Purkinje cell (primary cell): ENCODE measurements around the gene PKIB. TPM values are rescaled to one million over a fixed set of nuclear protein-coding genes. Genes with fewer than 3 reads are reported as not detected.

Source experiments
- polyA plus RNA-seq: library from polyadenylated mRNA; unstranded; fragments of >200 nt; fragmentation: Nextera tagmentation; gene quantifications from 2 replicates; pipeline ENCODE4 v1.2.1, GENCODE V29; 2014

The PKIB gene, protein sequence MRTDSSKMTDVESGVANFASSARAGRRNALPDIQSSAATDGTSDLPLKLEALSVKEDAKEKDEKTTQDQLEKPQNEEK
- polyA plus RNA-seq = 131 and 177 TPM in 2 replicates

DNA sequence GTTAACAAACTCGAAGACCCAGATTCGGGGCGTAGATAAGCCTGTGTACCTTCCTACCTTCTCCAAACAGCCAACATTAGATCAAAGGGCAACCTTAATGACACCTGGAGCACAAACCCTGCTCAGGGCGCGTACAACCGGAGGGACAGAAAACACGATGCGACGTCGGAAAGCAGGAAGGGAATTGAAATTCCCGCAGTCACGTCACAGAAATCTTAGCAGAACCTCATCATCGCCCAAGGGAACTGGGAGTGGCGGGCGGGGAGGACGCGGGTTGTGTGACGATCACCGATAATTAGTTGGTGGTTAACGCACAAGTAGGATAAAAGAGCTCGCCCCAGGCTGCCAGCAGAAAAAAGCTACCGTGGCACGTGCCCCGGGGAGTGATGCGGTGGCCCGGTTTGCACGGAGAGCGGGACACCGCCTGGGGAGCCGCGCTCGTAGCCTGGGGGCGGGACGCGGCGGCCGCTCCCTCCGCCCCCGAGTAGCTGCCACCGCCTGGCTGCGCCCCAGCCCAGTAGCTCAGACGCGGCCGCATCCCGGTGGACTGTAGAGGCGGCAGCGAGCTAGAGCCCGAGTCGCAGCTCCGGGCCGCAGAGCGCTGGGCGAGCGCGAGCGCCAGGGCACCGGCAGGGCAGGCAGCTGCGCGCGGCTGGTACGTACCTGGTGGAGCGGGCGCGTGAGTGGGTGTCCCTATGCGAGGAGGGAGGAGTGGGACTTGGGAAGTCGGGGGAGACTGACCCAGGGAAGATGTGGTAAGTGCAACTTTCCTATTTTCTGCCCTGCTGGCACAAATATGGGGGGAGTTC, at the start of gene PKIB:
Gene PKIB (plus strand): TSS at position 525 of the 809 bp plus-strand sequence. CDS start 107,390 bp downstream, outside the sequence.

Other genes with a start within 250 kb of the PKIB start
- 23.6 and 27.2 TPM in 2 replicates for gene HSF2, start 210.8 kb upstream of the PKIB start, polyA plus RNA-seq
- gene SERINC1, start 138.6 kb upstream of the PKIB start, polyA plus RNA-seq = 529 and 584 TPM in 2 replicates
- gene FABP7, start 169.3 kb downstream of the PKIB start, polyA plus RNA-seq = 164 and 244 TPM in 2 replicates
- 39.0 and 46.3 TPM in 2 replicates for gene SMPDL3A, start 178.9 kb downstream of the PKIB start, polyA plus RNA-seq